NCI-H82 treated with DMSO at 0.1 percent for 48 hours (cell line): Measurements from ENCODE around the gene GNAL.

Experiments used
- DNase-seq: peaks from one replicate; lab custom pipeline; 2025; ENCODE audit not compliant: unreplicated experiment; lab: John Stamatoyannopoulos, UW

Gene GNAL

DNA sequence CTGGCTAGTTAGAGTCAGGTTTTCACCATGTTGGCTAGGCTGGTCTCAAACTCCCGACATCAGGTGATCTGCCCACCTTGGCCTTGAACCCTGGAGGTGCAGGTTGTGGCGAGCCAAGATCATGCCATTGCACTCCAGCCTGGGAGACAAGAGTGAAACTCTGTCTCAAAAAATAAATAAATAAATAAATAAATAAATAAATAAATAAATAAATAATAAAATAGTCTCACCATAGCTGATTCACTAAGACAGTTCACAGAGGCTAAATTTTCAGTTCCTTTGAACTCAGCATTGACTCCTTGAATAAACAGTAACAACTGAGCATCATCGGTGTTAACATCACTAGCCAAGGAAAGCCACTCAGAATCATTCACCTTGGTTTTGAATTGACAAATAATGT lies 32.7 kb downstream of the GNAL start:
- DNase-seq: no peak

DNA sequence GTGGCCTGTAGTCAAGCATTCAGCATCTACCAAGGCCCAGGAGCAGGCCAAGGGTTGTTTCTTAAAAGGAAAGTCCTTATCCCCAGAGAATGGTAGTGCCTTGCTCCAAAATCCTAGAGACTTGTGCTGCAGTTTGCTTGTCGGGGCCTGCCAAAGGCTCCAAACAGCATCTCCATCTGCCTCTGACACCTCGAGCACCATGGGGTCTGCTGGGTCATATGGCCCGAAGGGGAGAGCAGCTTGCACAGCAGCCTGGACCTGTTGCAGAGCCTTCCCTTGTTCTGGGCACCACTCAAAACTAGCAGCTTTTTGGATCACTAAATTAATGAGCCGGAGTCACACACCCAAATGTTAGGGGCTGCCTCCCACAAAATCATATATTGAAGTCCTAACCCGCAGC lies 35.7 kb downstream of the GNAL start:
- DNase-seq: no peak

DNA sequence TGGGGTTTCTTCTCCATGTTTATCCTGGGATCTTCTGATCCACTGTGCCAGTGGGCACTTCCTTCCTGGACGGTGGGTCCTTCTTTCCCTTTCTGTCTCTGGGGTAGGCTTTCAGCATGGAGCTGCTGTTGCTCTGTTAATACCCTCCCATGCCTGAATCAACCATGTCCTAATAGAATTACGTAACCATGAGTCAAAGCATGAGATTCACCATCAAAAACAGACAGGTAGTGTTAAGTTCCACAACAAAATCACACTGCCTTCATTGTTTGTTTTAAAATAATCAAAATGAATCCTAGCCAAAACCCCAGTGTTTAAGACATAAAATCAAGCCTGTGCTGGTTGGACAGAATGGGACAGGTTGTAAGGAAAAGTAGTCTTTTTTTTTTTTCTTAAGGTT lies 37.5 kb downstream of the GNAL start:
- no peak for DNase-seq

DNA sequence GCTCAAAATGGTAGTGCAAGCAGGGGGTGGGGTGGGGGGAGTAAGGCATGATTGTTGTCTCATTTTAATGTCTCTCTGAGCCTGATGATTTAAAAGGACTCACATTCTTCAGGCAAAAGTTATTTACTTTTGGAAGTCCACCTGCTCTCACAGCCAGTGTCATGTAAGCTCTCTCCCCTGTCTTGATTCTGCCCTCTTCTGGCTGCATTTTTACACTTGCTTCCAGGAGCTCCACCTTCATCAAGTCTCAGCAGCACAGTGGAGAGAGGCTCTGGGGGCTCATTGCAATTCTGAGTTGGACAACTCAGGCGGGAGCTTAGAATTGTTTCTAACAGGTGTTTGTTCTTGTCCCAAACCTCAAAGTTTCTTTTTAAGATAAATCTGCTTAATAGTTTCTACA lies 39.2 kb downstream of the GNAL start:
- DNase-seq: peak; percentile 18

DNA sequence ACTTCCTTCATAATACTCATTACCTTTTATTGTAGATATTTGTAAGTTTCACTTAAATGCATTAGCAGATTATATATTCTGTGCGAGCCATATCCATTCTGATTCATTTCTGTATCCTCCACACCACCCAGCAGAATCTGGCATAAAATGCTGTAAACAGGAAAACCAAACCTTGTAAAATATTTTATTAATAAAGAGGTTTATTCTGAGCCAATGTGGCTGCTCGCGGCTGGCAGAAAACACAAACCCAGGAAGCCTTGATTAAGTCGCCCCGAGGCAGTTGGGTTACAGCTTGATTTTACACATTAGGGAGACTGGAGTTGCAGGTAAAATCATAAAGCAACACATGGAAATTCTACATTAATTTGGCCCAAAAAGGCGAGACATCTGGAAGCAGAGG lies 40.5 kb downstream of the GNAL start:
- no peak for DNase-seq

DNA sequence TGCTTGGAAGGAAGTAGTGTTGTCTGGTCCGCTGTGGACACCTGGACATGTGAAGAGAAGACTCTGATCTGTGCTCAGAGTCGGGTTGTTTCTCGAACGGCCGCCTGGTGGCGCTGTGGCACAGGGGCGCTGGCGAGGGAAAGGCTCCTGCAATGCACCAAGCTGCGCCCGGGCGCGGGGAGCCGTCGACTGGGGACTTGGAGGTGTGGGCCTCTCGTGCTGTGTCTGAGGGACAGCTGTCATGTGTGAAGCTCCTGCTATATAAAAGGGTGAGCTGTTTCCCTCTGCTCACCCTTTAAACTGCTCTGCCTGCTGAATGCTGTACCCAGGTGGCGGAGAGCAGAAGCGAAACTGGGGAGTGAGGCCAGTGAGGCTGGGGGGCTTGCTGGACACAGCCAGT lies 44.0 kb downstream of the GNAL start:
- peak; percentile 17 for DNase-seq

DNA sequence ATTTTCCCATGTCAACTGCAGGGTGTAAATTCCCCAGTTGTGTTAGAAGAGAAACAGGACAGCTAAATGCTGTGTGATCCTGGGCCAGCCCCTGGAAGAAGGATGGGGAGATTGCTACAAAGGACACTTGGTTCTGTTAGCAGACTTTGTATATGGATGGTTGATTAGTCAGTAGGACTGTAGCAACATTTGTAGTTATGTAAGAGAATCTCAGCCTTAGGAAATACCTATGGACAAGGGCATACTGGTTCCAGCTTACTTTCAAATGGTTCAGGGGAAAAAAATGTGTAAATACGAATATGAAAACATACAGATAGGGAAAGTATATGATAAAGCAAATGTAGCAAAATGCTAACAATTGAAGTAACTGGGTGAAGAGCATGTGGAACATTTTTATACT lies 47.6 kb downstream of the GNAL start:
- no peak for DNase-seq

DNA sequence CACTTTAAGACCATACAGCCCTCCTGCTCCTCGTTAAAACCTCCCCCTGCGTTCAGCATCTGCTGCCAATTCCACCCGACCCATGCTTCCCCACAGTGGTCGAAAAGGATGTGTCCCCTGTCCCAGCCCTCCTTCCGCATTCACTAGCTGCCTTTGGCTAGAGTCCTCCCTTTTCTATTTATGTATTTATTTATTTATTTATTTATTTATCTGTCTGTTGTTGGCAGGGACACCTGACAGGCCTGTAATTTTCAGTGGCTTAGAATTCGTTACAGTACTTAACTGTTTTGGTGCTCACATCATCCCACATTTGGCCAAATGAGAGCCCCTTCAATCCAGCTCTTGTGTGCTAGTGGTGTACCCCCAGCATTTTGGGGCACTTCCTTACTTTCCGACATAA lies 50.8 kb downstream of the GNAL start:
- no peak for DNase-seq

DNA sequence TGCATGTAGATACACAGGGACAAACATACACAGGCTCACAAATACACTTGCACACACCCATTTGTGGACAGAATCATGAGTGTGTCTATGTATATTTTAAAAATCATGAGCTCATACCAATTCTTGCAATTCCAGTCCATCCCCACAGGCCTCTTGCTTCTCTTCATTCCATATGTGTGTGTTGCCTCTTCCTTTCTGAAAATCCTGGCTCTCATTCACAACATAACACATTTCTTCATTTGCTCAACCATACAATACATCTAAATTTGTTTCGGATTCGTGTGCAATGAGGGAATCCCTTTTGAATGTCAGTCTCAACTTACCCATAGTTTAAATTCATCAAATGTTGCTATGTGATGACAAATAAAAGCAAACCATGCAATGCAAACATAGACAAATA lies 51.4 kb downstream of the GNAL start:
- no peak for DNase-seq

DNA sequence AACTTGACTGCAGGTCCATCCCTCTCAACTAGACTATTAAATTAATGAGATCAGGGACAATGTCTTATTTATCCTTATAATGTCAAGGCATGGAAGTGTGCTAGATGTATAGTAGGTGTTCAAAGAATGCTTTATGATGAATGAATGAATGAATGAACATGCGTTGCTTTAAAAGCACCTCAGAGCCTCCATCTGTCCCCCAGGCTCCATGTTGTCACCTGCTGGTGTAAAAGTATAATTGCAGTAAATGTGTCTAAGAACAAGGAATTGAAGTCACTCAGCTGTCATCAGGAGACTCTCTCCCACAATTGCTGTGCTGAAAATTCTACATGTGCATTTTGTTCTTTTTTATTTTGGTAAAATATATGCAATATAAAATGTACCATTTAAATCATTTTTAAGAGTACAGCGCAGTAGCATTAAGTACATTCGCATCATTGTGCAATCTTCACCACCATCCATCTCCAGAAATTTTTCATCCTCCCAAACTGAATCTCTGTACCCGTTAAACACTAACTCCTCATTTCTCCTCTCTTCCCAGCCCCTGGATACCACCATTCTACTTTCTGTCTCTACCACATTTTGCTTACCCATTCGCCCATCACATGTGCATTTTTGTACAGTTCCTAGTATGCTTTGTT lies 52.6 kb downstream of the GNAL start:
- peak; percentile 3 for DNase-seq

DNA sequence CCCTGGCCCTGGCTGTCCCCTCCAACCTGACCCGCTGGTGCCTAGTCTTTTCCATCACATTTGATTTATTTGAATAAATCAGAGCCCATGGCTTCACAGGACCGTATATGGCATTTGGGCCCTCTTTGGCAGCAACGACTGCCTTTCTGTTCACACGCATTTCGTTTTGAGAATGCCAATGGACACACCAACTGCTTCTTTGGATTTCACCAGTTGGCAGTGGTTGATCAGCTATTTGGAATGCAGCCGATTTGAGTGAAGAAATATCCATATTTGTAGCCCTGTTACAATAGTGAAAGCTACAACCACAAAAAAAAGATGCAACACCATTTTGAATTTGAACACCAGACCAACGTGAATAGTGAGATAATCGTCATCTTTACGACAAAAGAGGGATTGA lies 56.5 kb downstream of the GNAL start:
- DNase-seq: no peak

DNA sequence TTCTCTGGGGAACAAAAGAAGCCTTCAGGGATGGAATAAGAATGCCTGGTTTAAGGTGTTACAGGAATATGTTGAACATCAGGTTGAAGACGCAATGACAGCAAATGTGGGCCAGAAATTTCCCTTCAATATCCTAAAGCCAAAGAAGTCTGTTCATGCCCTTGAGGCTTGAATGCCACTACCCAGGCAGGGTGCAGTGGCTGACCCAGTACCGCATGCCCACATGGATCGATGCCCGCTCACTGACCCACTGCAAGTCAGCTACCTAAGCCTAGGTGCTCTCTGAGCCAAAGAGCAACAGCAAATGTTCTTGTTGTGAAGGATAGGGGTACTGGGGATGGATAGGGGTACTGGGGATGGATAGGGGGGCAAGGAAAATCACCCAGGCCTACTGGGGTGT lies 58.2 kb downstream of the GNAL start:
- no peak for DNase-seq

DNA sequence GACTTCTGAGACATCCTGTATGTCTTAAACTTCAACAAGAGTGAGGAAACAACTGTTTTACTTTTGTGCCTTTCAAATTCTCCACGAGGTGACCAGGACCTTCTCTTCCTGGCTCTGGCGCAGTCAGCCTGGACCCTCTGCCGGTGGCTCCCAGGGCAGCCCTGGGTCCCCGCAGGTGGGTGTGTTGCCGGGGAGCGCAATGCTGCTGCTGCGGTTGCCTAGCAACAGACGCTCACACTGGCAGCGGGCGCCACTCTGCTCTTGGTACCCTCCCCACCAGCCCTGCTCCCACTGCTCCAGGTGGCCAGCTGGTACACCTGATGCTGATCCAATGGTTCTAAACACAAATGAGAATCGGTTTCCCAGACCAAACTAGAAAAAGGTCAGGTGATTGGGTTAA lies 58.7 kb downstream of the GNAL start:
- no peak for DNase-seq

DNA sequence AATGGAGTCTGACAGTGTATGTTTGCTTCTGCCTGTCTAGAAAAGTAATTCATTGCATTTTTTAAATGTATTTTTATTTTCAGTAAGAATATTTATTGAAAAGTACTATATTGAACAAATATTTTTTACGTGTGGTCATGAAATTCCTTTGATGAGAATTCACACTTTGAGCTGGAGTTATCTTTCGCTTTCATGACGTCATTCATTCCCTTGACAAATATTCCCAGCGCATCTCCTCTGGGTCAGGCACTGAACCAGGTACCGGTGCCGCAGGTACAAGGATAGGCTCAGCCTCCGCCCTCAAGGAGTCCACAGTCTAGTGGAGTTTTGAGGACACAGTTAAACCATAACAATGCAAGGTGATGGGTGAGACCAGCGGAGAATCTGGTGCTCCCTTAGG lies 60.2 kb downstream of the GNAL start:
- no peak for DNase-seq

DNA sequence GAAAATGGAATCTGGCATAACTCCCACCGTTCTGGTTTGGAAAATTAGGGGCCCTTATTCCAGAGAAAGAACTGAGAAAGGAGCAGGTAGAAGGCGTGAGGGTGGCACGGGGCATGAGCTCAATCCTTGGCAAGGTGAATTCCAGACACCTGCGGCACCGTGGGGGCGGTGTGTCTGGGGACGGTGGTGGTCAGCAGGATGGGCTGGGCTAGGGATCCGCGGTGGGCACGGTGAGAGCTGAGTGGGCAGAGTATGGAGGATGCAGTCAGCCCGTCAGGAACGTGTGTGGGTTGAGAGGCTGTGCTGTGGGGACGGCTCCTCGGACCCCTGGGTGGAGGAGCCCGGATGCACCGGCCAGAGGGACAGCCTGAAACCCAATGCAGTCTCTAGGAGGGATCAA lies 61.1 kb downstream of the GNAL start:
- DNase-seq: no peak

DNA sequence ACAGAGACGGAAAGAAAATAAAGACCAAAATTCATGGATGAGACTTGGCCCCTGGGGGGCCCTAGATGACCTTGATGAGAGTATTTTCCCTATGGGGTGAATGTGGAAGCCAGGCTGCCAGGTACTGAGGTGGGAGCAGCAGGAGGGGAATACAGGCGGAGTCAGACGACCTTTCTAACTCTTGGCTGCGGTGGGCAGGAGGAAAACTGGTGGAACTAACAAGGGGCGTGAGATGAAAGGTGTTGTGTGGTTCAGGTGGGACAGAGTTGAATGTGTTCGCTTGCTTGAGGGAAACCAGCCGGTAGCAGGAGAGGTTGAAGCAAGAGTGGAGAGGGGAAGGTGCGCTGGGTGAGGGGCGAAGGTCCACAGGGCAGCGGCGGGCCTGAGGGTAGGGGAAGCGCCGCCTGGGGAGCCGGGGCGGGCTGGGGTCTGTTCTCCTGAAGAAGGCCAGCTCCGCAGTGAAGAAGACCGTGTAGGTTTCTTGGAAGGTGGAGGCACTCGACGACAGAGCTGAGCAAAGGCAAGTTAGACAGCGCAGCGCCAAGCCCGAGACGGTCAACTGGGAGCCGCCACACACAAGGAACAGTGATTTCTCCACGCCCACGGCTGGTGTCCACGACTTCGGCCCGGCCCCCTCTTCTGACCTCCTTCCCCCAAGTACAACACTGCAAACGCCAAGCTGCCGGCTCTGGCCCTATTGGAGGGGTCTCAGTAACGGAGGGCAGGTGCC lies 61.7 kb downstream of the GNAL start:
- DNase-seq: no peak

DNA sequence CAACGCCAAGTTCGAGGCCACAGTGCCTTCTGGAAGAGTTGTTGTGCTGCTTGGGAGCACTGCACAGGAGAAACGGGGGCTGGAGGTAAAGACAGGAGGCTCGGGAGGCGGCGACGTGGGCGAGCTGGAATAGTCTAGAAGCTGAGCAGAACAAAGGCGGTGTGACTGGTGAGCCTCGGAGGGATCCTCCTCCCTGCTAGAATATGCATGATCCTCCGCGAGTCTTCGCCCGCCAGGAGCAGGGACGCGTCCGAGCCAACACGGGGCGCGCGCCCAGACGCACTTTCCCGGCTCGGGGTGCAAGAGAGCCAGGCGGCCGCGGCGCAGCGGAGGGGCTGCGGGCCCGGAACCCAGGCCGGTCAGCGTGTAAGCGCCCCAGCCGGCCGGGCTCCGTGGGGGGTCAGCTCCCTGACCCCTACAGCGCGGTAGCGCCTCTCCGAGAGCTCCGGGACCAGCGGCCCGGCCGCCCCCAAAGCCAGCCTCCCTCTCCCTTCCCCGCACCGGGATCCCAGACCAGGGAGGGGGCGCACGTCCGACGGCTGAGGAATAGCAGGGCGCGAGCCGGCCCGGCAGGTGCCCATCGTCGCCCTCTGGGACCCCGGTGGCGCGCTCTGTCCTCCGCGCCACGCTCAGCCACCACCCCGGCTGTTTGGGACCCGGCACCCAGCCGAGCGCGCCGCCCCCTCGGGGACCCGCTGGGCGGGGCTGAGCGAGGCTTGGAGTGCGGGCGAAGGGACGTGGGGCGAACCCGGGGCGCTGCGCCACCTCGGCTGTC lies 62.5 kb downstream of the GNAL start:
- no peak for DNase-seq

DNA sequence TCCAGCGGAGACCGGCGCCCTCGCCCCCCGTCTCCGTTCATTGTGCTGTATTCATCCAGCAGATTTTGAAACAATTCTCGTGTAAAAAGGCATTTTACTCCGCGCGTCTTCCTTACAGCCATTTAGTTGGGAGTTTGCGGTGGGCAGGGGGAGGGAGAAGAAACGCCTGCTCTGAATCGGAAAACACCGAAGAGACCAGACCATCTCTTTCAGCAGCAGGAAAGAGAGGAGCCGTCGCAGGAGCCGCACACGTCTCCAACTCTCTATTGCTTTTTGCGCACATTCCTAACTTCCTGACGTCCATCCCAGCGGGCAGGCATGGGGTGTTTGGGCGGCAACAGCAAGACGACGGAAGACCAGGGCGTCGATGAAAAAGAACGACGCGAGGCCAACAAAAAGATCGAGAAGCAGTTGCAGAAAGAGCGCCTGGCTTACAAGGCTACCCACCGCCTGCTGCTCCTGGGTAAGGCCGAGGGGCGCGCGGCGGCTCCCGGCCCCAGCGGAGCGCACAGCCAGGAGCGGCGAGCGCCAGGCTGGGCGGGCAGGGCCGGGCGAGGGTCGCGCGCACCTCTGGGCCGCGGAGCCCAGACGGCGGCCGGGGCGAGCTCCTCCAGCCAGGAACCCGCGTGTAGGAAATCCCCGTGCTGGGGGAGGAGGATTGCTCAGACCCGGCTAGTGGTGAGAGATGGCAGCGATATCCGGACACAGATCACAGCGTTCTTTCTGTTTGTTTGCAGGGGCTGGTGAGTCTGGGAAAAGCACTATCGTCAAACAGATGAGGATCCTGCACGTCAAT lies 63.2 kb downstream of the GNAL start:
- DNase-seq: no peak

DNA sequence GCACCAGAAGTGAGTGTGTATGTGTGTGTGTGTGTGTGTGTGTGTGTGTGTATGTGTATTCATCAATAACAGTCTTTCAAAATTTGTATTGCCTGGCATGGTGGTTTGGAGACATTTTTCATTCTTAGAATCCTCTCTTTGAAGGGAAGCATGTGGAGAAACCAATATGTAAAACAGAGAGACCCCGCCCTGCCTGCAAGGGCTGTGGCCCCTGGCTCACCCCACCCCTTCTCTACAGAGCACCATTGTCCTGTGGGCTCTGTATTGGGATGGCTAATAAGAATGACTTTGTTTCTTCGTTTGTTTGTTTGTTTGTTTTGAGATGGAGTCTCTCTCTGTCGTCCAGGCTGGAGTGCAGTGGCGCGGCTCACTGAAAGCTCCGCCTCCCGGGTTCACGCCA lies 65.9 kb downstream of the GNAL start:
- DNase-seq: no peak

DNA sequence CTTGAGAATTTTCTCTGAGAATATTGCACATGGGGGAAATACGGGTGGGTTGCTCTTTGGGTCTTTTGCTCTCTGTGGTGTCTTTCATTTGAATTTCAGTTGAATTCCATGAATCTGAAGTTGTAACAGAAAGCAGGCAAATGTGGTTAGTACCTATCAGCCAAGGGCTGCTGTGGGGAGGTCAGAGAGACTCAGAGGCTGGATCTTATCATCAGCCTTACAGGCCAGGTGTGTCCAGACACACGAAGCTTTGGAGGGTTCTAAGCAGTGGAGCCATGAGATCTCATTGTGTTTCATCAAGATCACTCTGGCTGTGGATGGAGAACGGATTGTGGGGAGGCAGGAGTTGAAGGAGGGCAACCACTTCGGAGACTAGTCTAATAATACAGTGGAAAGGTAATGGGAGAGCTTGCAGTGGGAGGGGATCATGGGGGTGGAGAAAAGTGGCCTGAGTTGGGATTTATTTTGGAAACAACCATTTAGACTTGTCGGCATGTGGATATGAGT lies 68.1 kb downstream of the GNAL start:
- no peak for DNase-seq

DNA sequence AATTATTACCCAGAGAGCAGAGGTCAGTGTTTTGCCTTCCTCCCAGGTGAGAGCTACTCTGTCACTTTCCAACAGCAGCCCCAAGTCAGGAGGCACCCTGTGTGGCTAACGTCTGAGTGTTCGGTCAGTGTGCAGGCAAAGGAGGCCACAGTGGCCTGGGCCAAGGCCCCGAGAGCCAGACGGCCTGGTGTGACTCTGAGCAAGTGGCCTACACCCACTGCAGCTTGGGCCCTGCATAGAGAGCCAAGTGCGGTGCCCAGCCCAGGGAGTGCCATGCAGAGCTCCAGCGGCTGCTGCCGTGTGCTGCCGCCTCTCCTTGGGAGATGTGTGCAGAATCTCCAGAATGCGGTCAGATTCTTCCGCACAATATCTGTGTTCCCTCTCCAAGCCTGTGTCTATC lies 70.4 kb downstream of the GNAL start:
- DNase-seq: no peak
